Heart left ventricle (tissue), 13 donors: ENCODE data around the gene RNF17.

ENCODE experiments used
- POLR2A ChIP-seq, 2 donors: fragments of 450-650 bp; IDR thresholded peaks; one replicate each; pipeline ENCODE4 v1.6.1; 2017; ENCODE audit warnings: antibody characterized with exemption in 2 of 2, mild to moderate bottlenecking in 2 of 2, moderate library complexity in 2 of 2
- TF ChIP-seq, protein P1 (sequence below), 12 donors: fragments of 200-600 bp; sonication (generic) in 4 of 12; IDR thresholded peaks; one replicate each; pipeline versions ENCODE4 v1.5.0 to v1.8.0; 2018 to 2022; ENCODE audit warnings: antibody characterized with exemption in 12 of 12, mild to moderate bottlenecking in 5 of 12
- donor health status: ischemic (EF 13 %, LVEDD 7.1; RV severe dilation, severe dysfunction).
- donor health status: DM: no; HTN: yes; CAD: no.
- donor health status: DM: no; HTN: no; CAD: no.
- donor health status: ischemic (EF 25% LVEDD 6.9; RV normal size, moderate dysfunction).
- donor health status: ischemic (EF 25% LVEDD 5.7; RV mildly dilated, moderate dysfunction).
- donor health status: ischemic (EF 35%, LVEDD 5.7; RV mildly dilated, moderate dysfunction).
- donor health status: nonischemic (EF 11% LVEDD 7.7; RV severe dilation, severe dysfunction).
- donor health status: DM: yes; HTN: yes; CAD: no.
- donor health status: PGD.
- donor health status: ischemic (EF 29% LVEDD 5.4; RV normal size, mild dysfunction).
- donor health status: nonischemic (EF 23%, LVEDD 6.1; RV moderate dilation, normal function).

GRCh38 chr13:24854311-24854710, 90.3 kb downstream of the RNF17 start:
- TF ChIP-seq POLR2A (IDR thresholded peaks at IDR 0.05): no peak
- TF ChIP-seq, protein P1, sequence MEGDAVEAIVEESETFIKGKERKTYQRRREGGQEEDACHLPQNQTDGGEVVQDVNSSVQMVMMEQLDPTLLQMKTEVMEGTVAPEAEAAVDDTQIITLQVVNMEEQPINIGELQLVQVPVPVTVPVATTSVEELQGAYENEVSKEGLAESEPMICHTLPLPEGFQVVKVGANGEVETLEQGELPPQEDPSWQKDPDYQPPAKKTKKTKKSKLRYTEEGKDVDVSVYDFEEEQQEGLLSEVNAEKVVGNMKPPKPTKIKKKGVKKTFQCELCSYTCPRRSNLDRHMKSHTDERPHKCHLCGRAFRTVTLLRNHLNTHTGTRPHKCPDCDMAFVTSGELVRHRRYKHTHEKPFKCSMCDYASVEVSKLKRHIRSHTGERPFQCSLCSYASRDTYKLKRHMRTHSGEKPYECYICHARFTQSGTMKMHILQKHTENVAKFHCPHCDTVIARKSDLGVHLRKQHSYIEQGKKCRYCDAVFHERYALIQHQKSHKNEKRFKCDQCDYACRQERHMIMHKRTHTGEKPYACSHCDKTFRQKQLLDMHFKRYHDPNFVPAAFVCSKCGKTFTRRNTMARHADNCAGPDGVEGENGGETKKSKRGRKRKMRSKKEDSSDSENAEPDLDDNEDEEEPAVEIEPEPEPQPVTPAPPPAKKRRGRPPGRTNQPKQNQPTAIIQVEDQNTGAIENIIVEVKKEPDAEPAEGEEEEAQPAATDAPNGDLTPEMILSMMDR (IDR thresholded peaks at IDR 0.05): no peak
